Articular chondrocyte of knee joint (primary cell): ENCODE data around the gene CDK9. TPM values are rescaled to one million over a fixed set of nuclear protein-coding genes. Genes with fewer than 3 reads are reported as not detected.

Experiments used
- small RNA-seq: library from RNA; depleted of rRNA; stranded (forward); fragments of <200 nt; gene quantifications from one replicate; pipeline ENCODE3, GENCODE V24; 2012
- total RNA-seq: library from RNA; depleted of rRNA; stranded (reverse); fragments of >200 nt; gene quantifications from 2 replicates; pipeline ENCODE4 v1.2.3, GENCODE V29; 2012

The CDK9 gene
- 53.3 and 63.9 TPM in 2 replicates for total RNA-seq

DNA sequence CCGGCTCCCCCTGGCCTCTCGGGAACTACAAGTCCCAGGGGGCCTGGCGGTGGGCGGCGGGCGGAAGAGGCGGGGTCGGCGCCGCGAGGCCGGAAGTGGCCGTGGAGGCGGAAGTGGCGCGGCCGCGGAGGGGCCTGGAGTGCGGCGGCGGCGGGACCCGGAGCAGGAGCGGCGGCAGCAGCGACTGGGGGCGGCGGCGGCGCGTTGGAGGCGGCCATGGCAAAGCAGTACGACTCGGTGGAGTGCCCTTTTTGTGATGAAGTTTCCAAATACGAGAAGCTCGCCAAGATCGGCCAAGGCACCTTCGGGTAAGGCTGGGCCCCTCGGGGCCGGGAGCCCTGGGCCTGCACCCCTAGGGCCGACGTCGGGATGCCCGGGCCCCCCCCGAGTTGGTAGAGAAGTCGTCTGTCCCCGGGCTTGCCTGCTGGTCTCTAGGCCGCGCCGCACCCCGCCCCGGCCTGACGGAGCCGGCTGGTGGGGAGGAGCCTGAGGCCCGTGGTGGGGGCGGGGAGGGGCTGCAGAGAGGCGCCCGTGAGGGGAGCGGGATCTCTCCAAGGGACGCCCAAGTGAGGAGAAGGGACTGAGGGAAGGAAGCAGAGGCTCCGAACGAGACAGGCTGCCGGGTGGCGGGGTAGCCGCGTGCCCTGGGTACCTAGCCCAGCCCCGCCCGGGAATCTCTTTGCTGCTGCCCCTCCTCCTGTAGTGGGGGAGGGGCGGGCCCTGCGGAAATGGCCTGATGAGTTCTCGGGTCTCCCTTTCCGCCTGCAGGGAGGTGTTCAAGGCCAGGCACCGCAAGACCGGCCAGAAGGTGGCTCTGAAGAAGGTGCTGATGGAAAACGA, at the start of gene CDK9:
CDK9 (plus strand) TSS at position 102 of the 840 bp plus-strand sequence; CDS start at position 217, 115 bp downstream.

DNA sequence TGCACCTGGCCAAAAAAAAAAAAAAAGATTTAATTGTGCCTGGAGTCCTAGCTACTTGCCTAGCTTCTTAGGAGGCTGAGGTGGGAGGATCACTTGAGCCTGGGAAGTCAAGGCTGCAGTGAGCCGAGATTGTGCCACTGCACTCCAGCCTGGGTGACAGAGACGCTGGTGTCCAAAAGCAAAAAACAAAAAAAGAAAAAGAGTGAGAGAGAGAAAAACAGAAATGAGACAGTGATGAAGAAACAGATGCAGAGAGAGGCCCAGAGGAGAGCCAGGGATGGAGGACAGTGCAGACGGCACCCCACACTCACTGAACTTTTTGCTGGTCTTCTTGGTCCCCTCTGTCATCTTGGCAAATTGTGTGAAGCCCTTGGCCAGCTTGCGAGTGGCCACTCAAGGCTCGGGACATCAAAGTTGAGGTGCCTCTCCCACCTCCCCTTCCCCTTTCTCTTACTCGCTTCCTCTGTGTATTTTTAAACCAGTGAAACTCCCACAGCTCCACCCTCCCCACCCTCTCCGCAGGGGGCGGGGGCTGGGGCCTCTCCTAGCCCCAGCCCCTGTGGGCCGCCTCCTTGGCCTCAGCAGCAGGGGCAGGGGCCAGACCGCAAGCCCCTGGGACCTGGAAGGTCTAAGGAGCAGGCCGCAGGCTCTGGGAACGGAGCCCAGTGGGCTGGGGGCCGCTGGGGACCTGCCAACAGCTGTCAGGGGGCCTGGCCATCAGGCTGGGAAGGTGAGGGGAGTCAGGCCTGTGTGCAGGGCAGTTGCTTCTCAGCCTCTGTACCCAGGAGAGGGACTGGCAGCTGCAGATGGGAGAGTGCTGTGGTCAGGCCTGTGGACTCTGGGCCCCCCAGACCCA, 7.3 kb upstream of the CDK9 start, which contains the start of gene SH2D3C:
SH2D3C (minus strand) TSS at position 387 of the 856 bp plus-strand sequence; CDS start at position 348, 39 bp downstream.

DNA sequence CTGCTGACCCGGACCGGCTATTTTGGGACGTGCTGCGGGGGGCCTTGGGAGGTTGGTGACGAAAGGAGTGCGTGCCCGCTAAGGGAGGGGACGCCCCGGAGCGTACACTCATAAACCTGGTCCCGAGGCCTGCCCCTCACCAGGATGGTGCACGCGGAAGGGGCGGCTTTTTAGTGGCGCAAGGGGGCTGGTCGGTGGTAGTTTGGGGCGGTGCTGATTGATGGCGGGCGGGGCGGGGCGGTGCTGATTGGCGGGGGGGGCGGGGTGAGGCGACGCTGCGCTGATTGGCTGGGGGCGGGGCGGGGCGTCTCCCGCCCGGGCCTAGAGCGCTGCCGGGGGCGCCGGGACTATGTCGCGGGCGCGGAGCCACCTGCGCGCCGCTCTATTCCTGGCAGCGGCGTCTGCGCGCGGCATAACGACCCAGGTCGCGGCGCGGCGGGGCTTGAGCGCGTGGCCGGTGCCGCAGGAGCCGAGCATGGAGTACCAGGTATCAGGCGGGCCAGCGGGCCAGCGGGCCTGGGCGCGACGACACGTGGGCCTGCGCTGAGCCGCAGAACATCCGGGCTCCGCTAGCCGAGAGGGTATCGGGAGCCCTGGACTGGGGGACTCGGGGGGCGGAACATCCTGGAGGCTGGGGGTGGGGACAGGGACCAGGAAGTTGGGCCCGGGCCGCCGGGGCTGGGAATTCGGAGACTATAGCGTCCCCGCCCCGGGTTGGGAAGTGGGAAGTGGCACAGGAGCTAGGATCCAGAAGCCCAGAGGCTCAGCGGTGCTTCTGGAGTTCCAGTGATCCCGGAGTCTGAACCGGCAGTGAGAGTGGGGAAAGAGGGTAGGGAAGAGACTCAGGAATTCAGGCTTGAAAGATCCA, 17.0 kb downstream of the CDK9 start, which contains the start of gene FPGS:
FPGS (plus strand) TSS at position 307 of the 868 bp plus-strand sequence; CDS start at position 350, 43 bp downstream.

Small RNA genes within 50 kb of the gene (small RNA-seq; reads per million reads assigned to genes)
- gene RF00019 = not detected

Other genes starting within 250 kb of the CDK9 start
- 20.9 and 35.1 TPM in 2 replicates for gene STXBP1, start 173.8 kb upstream of the CDK9 start, total RNA-seq
- gene CFAP157, start 79.0 kb upstream of the CDK9 start, total RNA-seq = 0.13 TPM in 1 of 2 replicates, not detected in the other
- 11.0 and 11.1 TPM in 2 replicates for gene PTRH1, start 70.4 kb upstream of the CDK9 start, total RNA-seq
- gene TTC16, start 70.0 kb upstream of the CDK9 start, total RNA-seq = under 0.01 TPM in 1 of 2 replicates, not detected in the other
- 2.5 and 2.9 TPM in 2 replicates for gene TOR2A, start 50.7 kb upstream of the CDK9 start, total RNA-seq
- gene SH2D3C, start 7.4 kb upstream of the CDK9 start, total RNA-seq = 0.32 and 0.52 TPM in 2 replicates
- 52.8 and 98.8 TPM in 2 replicates for gene FPGS, start 16.8 kb downstream of the CDK9 start, total RNA-seq
- 52.6 and 61.7 TPM in 2 replicates for gene ENG, start 68.6 kb downstream of the CDK9 start, total RNA-seq
- gene AK1, start 91.6 kb downstream of the CDK9 start, total RNA-seq = 152 and 156 TPM in 2 replicates
- 81.9 and 89.9 TPM in 2 replicates for gene ST6GALNAC6, start 113.6 kb downstream of the CDK9 start, total RNA-seq
- gene ST6GALNAC4, start 131.0 kb downstream of the CDK9 start, total RNA-seq = 46.0 and 52.7 TPM in 2 replicates
- 3.8 and 3.9 TPM in 2 replicates for gene PIP5KL1, start 144.7 kb downstream of the CDK9 start, total RNA-seq
- 11.3 and 11.4 TPM in 2 replicates for gene DPM2, start 151.8 kb downstream of the CDK9 start, total RNA-seq
- gene EEIG1, start 195.0 kb downstream of the CDK9 start, total RNA-seq = 9.5 and 15.4 TPM in 2 replicates